Osteoblast (primary cell): Measurements from ENCODE around the gene AEN. TPM values are rescaled to one million over a fixed set of nuclear protein-coding genes. Genes with fewer than 3 reads are reported as not detected.

Experiments
- DNase-seq: peaks from one replicate; pipeline ENCODE4 v3.0.0; 2011; ENCODE audit warnings: low spot score, mixed read lengths; ENCODE audit not compliant: insufficient read length; ENCODE audit errors: missing footprints
- H2AFZ ChIP-seq: 2 replicates; pipeline ENCODE4 v1.6.0; 2011; ENCODE audit warnings: mild to moderate bottlenecking, low read length
- H3K27ac ChIP-seq: 2 replicates; pipeline ENCODE4 v1.5.1; 2011; ENCODE audit warnings: mild to moderate bottlenecking, low read depth, low read length, moderate library complexity
- H3K27me3 ChIP-seq: 2 replicates; pipeline ENCODE4 v1.6.0; 2012; ENCODE audit warnings: mild to moderate bottlenecking, control low read depth, inconsistent platforms, low read length, moderate library complexity; ENCODE audit not compliant: insufficient read depth
- H3K36me3 ChIP-seq: 2 replicates; pipeline ENCODE4 v1.5.1; 2011; ENCODE audit warnings: mild to moderate bottlenecking, low read length, control low read depth, moderate library complexity; ENCODE audit not compliant: insufficient read depth
- H3K4me1 ChIP-seq: 2 replicates; pipeline ENCODE4 v1.5.1; 2011; ENCODE audit warnings: mild to moderate bottlenecking, low read length, control low read depth, moderate library complexity; ENCODE audit not compliant: insufficient read depth
- H3K4me2 ChIP-seq: 2 replicates; pipeline ENCODE4 v1.6.0; 2011; ENCODE audit warnings: mild to moderate bottlenecking, low read length; ENCODE audit not compliant: insufficient read depth
- H3K4me3 ChIP-seq: fragments of 200-600 bp; sonication (generic); 3 replicates; pipeline ENCODE4 v1.5.1; 2012; ENCODE audit warnings: mild to moderate bottlenecking, low read length, inconsistent platforms; ENCODE audit not compliant: insufficient read depth
- H3K79me2 ChIP-seq: 2 replicates; pipeline ENCODE4 v1.6.0; 2012; ENCODE audit warnings: mild to moderate bottlenecking, low read length, control low read depth, inconsistent platforms; ENCODE audit not compliant: insufficient read depth
- H3K9me3 ChIP-seq: 2 replicates; pipeline ENCODE4 v1.5.1; 2011; ENCODE audit warnings: low read depth, low read length, control low read depth
- H4K20me1 ChIP-seq: 2 replicates; pipeline ENCODE4 v1.6.0; 2012; ENCODE audit warnings: mild to moderate bottlenecking, low read length, control low read depth; ENCODE audit not compliant: insufficient read depth
- CTCF ChIP-seq: IDR thresholded peaks from 2 replicates; pipeline ENCODE4 v1.5.1; 2011; ENCODE audit warnings: mild to moderate bottlenecking, low read depth, low read length, moderate library complexity; ENCODE audit errors: extremely low read depth
- total RNA-seq: library from RNA; depleted of rRNA; stranded (reverse); fragments of >200 nt; gene quantifications from 2 replicates; pipeline ENCODE4 v1.2.3, GENCODE V29; 2012

AEN gene
- total RNA-seq, 1 donor, result 46.3 TPM

- H3K36me3 ChIP-seq, result no peaks in the 10 kb centered on the region
- H3K4me1 ChIP-seq, result peaks cover 39% of the 10 kb centered on the region
- H3K9me3 ChIP-seq, result no peaks in the 10 kb centered on the region
- DNase-seq, result peak; percentile 61
- no peak for TF ChIP-seq CTCF
- H3K4me2 ChIP-seq, result no peak overlapping the region
- no peak overlapping the region for H3K27ac ChIP-seq
- no peaks in the 10 kb centered on the region for H4K20me1 ChIP-seq
- no peak overlapping the region for H2AFZ ChIP-seq
- H3K27me3 ChIP-seq, result no peaks in the 10 kb centered on the region
- H3K79me2 ChIP-seq, result no peaks in the 10 kb centered on the region
- no peak overlapping the region for H3K4me3 ChIP-seq
Observed at GRCh38 chr15:88658070-88658965, 37.2 kb downstream of the AEN start.

GRCh38 chr15:88658972-88659931, 38.1 kb downstream of the AEN start:
- no peaks in the 10 kb centered on the region for H4K20me1 ChIP-seq
- H3K27ac ChIP-seq, result peak overlapping the region; percentile 4
- peak overlapping the region; percentile 23 for H2AFZ ChIP-seq
- no peaks in the 10 kb centered on the region for H3K36me3 ChIP-seq
- no peaks in the 10 kb centered on the region for H3K27me3 ChIP-seq
- no peak overlapping the region for H3K4me3 ChIP-seq
- DNase-seq, result peak; percentile 97
- H3K4me2 ChIP-seq, result peak overlapping the region; percentile 23
- H3K79me2 ChIP-seq, result no peaks in the 10 kb centered on the region
- TF ChIP-seq CTCF, result no peak
- peaks cover 39% of the 10 kb centered on the region for H3K4me1 ChIP-seq
- H3K9me3 ChIP-seq, result no peaks in the 10 kb centered on the region

GRCh38 chr15:88661041-88661700, 40.0 kb downstream of the AEN start:
- Histone ChIP-seq H3K27me3 (no peaks in the 10 kb centered on the region), H4K20me1 (no peaks in the 10 kb centered on the region), H3K36me3 (no peaks in the 10 kb centered on the region), H3K4me2 (peak overlapping the region; percentile 23), H3K79me2 (no peaks in the 10 kb centered on the region), H2AFZ (no peak overlapping the region), H3K9me3 (no peaks in the 10 kb centered on the region), H3K27ac (peak overlapping the region; percentile 66), H3K4me1 (peaks cover 39% of the 10 kb centered on the region), H3K4me3 (no peak overlapping the region)
- no peak for TF ChIP-seq CTCF
- DNase-seq, result no peak
